GM21390 (cell line): ENCODE data around the gene RBMS3.
"Not testable (repeated sequence)": the region's sequence is repeated elsewhere in the genome, so short reads cannot be mapped to it uniquely, and the experiment has no call there.

Source experiments
- ATAC-seq: cut with Tn5 transposase; IDR thresholded peaks from one replicate; pipeline ENCODE4 v1.9.1; 2021; ENCODE audit not compliant: unreplicated experiment

Gene RBMS3

GRCh38 chr3:29514912-29515311 is 234.0 kb downstream of the RBMS3 start:
- ATAC-seq, result no peak

DNA sequence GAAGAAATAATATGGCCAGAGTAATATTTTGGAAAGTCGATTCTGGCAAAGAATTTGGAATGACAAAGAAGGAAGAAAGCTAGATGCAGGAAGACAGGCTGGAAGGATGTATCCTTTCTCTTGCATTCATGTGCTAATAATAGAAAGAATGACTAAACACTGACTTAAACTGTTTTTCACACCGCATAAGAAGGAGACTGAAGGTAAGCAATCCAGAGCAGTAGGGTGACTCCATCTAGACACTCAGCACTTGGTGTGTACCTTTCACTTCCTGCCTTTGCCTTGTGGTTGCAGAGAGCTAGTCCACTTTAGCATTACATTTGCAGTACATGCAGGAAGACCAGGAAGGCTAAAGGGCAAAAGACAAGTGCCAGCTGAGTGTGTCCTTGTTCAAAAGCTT is 234.6 kb downstream of the RBMS3 start:
- peak; percentile 71 for ATAC-seq

DNA sequence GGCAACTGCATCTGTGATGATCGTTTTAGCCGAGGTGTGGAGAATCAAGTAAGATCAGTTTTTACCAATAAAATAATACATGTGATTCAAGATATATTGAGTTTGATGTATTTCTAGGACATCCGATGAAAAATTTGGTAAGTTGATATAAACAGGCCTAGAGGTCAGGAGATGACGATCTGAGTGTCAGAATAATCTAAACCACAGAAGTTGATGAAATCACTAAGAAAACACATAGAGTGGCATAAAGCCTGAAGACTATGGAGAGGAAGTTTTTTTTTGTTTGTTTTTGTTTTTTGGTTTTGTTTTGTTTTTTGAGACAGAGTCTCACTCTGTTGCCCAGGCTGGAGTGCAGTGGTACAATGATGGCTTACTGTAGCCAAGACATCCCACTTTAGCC is 235.3 kb downstream of the RBMS3 start:
- ATAC-seq, result no peak

- no peak for ATAC-seq
Measured at GRCh38 chr3:29520764-29521163, 239.9 kb downstream of the RBMS3 start.

DNA sequence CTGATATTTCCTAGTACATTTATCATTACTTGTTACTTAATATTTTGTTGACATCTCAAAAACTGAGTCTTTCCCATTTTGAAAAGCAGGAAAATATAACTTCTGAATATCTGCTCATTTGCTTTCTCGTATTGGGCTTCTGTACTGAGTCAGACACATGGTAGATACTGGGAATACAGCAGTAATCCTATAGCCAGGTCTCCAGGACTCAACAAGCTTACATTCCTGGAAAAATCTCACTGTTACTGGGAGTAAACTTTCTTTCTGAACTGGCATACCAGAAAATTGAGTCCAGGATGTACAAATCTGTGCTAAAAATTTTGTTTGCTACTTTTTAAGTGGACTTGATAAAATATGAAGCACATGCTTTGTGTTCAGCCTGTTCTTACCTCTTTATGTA is 240.4 kb downstream of the RBMS3 start:
- no peak for ATAC-seq

DNA sequence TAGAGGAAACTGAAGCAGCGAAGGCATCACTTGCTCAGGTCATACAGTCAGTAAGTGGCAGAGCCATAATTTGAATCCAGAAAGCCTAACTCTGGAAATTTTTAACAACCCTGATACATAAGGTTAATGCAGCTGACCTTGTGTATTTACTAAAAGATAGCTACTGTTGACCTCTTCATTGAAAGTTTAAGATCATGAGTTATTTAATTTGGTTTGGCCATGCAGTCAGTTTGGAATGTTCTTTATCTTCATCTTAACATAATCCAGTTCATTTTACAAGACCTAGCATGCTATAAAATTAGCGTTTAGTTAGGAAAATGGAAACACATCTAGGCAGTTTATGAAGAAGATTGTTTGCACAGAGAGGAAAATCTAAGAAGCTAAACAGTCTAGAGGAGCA is 240.9 kb downstream of the RBMS3 start:
- no peak for ATAC-seq

DNA sequence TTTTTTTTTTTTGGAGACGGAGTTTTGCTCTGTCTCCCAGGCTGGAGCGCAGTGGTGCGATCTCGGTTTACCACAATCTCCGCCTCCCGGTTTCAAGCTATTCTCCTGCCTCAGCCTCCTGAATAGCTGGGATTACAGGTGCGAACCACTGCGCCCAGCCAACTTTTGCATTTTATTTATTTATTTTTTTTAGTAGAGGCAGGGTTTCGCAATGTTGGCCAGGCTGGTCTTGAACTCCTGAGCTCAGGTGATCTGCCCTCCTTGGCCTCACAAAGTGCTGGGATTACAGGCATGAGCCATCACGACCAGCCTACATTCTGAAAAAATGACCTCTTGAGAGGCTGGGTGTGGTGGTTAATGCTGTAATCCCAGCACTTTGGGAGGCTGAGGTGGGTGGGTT is 243.6 kb downstream of the RBMS3 start:
- ATAC-seq, result not testable (repeated sequence)

- ATAC-seq, result no peak
Measured at GRCh38 chr3:29525254-29525881, 244.5 kb downstream of the RBMS3 start.

DNA sequence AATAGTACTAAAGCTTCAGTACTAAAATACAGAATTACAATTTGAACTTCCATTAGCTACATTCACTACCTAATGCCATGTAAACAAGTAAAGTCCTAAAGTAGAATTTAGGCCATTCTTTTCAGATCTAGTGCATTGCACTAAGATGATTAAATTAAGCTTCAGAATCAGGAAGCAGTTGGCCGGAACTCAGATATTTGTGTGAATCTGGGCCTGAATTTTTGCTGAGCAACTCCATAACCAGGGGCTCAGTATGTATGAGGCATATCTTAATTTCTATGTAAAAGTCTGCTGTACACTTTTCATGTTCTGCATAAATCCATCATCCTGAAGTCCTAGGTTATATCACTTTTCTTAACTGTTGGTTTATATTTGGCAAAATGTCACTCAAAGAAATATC is 246.4 kb downstream of the RBMS3 start:
- no peak for ATAC-seq

DNA sequence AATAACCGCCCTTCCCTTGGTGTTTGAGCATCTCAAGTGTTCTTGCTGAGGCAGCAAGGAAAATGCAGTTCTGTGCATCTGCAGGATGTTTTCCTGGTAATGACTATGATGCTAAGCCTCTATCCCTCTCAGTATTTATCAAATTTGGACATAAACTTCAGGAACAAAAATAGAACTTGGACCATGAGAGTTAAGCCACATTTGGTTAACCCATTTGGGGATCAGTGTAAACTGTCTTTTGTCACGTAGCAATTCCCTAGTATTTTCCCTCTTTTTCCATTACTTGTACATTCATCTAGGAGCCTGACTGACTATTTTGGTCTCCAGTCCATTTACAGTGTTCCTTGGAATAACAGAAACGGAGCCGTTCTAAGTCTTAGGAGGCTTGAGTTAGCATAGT is 250.8 kb downstream of the RBMS3 start:
- ATAC-seq, result no peak

DNA sequence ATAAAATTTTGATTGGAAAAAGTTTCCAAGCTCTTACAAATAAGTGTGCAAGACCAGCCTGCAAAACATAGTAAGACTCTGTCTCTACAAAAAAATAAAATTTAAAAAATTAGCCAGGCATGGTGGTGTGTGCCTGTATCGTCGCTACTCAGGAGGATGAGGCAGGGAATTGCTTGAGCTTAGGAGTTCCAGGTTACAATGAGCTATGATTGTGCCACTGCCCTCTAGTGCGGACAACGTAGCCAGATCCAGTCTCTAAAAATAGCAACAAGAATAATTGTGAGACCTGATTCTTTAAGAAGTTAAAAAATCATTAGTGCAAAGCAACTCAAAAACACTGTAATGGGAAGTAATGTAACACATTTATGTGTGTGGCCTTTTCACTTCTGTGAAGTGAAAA is 251.6 kb downstream of the RBMS3 start:
- no peak for ATAC-seq

- ATAC-seq, result no peak
Measured at GRCh38 chr3:29534006-29534405, 253.1 kb downstream of the RBMS3 start.

DNA sequence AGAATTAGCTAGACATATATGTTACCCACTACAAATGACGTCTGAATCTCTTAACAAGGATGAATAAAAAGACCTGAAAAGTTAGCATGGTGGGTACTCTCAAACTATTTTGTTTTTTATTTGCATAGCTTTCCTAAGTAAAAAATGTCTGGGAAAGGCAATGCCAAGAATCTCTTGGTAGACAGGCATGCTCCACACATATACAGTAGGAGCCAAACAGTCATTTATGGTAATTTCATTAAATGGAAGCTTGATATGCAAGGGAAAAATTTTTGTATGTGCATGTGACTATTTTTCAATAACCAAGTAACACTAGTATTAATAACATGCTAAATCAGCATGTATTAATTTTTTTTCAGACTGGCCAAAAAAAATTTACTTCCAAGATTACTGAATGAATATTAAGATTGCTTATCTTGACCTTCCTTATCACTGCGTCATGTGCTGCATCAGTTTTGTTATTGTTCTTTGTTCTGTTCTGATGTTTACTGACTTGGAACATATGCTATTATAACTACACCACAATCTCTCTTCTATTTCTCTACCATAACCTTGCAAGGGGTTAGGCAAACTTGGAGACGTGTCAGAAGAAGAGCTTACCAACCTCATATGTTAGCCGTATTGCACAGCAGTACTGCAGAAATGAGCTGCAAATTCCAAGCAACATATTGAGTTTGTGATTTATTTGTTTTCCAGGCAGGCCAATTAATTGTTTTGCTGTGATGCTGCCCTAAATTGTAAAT is 255.3 kb downstream of the RBMS3 start:
- no peak for ATAC-seq

DNA sequence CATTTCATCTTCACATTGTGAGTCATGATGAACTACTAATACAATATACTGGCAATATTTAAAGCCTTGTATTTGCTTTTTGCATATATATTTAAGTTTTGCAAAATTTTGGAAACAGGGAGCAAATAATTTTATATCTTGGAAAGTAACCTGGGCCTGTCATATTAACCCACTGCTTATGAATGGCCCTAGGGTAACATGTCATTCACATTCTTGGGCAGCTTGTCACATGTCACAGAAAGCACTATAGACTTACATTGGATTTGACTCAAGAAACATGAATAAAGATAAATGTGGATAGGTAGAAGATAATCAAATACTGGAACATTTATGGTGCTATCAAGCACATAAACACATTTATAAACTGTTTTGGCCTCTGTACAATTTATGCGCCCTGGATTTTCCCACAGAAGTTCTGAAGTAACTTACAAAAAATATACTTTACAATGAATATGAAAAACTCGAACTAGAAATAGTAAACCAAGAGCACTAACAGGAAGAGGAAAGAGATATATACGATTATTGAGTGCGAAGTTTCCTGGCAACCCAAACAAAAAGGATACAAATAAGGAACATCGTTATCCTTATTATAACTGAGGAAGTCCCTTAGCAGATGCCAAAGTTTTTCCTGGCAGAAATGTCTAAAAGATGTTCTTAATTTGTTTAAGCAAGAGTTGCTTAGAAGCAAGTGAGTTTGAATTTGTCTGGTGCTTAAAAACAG is 257.2 kb downstream of the RBMS3 start:
- ATAC-seq, result no peak

- no peak for ATAC-seq
Measured at GRCh38 chr3:29538610-29538958, 257.7 kb downstream of the RBMS3 start.

GRCh38 chr3:29540544-29540943 is 259.7 kb downstream of the RBMS3 start:
- ATAC-seq, result no peak

DNA sequence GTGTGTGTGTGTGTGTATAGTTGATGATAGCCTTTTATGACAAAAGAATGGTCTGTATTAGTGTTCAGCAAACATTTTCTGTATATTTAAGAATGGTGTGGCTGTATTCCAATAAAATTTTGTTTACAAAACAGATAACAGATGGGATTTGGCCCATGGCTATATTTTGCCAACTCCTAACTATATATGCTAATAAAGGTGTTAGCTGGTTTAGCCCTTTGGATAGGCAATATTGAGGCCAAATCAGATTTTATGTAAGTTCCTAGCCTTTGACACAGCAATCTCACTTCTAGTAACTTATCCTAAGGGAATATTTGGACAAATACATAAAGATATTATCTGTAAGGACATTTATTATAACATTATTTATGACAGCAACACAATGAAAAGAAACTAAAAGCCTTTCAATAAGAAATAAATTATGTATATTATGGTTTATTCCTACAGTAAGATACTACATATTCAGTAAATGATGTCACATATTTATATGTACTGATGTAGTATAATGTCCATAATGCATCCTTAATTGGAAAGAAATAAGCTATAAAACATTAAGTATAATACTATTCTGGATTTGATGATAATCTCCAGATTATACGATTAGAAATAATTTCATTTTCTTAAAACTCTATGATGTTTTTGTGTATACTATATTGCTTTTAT is 264.0 kb downstream of the RBMS3 start:
- ATAC-seq, result no peak

- ATAC-seq, result no peak
Measured at GRCh38 chr3:29545615-29546014, 264.7 kb downstream of the RBMS3 start.

DNA sequence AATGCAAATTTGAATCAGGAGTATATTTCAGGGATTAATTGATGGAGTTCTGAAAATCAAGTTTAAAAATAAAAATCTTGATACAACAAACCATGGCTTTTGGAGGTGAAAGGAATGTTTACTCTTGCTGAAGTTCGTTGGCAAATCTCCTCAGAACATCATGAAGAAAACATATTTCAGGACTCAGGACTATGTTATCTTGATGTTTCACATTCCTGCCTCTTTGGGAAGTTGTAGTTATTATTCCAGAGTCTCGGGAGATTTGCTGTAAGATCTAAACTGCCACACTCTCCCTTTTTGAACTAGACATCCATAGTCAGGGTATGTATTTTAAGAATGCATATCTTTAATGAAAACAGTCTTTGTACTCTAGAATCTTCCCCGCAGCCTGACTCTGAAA is 271.2 kb downstream of the RBMS3 start:
- no peak for ATAC-seq

- no peak for ATAC-seq
Measured at GRCh38 chr3:29554566-29554965, 273.7 kb downstream of the RBMS3 start.

DNA sequence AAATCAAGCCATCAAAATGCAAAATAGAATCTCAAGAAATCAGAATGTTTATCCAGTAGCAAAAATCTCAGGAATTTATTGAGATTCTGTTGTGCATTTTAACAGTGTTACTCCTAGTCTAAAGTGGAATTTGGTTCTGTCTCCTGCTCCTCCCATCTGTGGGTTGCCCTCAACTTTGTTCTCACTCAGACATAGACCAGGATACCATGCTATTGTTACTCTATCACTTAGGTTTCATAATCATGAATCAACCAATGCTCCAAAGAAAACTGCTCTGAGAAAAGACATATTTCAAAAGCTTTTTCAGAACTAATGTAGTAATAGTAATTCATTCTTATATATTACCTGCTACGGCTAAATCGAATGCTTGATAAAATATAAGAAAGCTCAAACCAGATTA is 274.7 kb downstream of the RBMS3 start:
- no peak for ATAC-seq

- ATAC-seq, result no peak
Measured at GRCh38 chr3:29557186-29557585, 276.3 kb downstream of the RBMS3 start.
